OCI-LY7 (cell line): ENCODE results near the gene DIRAS1.

Experiments used
- CTCF ChIP-seq: fragments of 200-600 bp; sonication (generic); conservative IDR thresholded peaks from 2 replicates; pipeline ENCODE4 v1.5.1; 2014; ENCODE audit warnings: mild to moderate bottlenecking, antibody characterized with exemption, low read length, moderate library complexity, mixed read lengths
- EZH2phosphoT487 ChIP-seq: fragments of 200-600 bp; sonication (generic); IDR thresholded peaks from 2 replicates; pipeline ENCODE4 v1.6.1; 2018; ENCODE audit warnings: low read depth, borderline replicate concordance, mild to moderate bottlenecking, mixed run types, antibody characterized with exemption, low read length, moderate library complexity, mixed read lengths

DNA sequence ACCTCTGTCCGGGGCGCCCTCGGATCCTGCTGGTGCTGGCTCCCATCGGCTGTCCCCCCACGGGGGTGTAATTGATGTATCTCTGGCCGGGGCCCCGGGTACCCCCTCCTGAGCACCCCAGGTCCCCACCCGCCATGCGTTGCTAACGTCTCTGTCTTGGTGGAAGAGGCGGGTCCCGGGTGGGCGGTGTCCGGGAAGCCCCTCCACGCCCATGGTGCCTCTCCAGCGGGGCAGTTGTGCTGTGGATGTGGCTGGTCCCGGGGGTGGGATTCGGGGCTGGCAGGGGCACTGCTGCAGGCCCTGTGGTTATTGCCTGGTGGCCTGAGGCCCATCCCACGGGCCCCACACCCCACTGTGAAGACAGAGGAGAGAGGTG lies 4.9 kb downstream of the DIRAS1 start:
- TF ChIP-seq CTCF (no peak), EZH2phosphoT487 (no peak)
